K562 treated with DMSO at 1 percent for 12 hours (cell line): ENCODE data around the gene TUBA3D. TPM values are rescaled to one million over a fixed set of nuclear protein-coding genes. Genes with fewer than 3 reads are reported as not detected.

Experiments used
- total RNA-seq: library from RNA; unstranded; fragments of 300-600 nt; gene quantifications from 2 replicates; pipeline ENCODE4 v1.2.3, GENCODE V29; 2022; ENCODE audit not compliant: insufficient read depth

TUBA3D gene
- not detected in 2 replicates for total RNA-seq

GRCh38 chr2:131475831-131476230 lies at the start of gene TUBA3D:
TSS of gene TUBA3D (plus strand) at chr2:131476119. CDS start at chr2:131476200, 81 bp downstream.

GRCh38 chr2:131492015-131492417 lies 16.1 kb downstream of the TUBA3D start, which contains the start of gene MZT2A:
TSS of gene MZT2A (minus strand) at chr2:131492397. CDS start at chr2:131492376, 21 bp downstream.

GRCh38 chr2:131527131-131528001 lies 51.4 kb downstream of the TUBA3D start, which contains the start of gene CCDC74A:
TSS of gene CCDC74A (plus strand) at chr2:131527888. CDS start at chr2:131527971, 83 bp downstream.

Other genes with a start within 250 kb of the TUBA3D start
- gene RAB6D, start 112.0 kb upstream of the TUBA3D start, total RNA-seq, result not detected in 2 replicates
- gene MZT2A, start 16.3 kb downstream of the TUBA3D start, total RNA-seq, result 338 and 548 TPM in 2 replicates
- 8.9 and 12.0 TPM in 2 replicates for gene CCDC74A, start 51.8 kb downstream of the TUBA3D start, total RNA-seq